SK-N-SH treated with all-trans-retinoic acid at 6 μM for 48 hours (cell line): ENCODE measurements around the gene GIMAP1.
A peak's percentile ranks its signal among the peaks of the same experiment; 100 is the strongest.

Source experiments
- ATAC-seq: fragments of 200-7000 bp; cut with Tn5 transposase; 3 replicates; pipeline ENCODE4 v1.9.1; 2020; ENCODE audit warnings: mild to moderate bottlenecking, moderate library complexity
- BACH2 ChIP-seq: fragments of 250-450 bp; sonication (Bioruptor Pico); IDR thresholded peaks from 2 replicates; pipeline ENCODE4 v1.9.0; 2021; ENCODE audit warnings: mild to moderate bottlenecking, borderline replicate concordance
- CREB5 ChIP-seq: fragments of 250-450 bp; sonication (Bioruptor Pico); IDR thresholded peaks from 2 replicates; pipeline ENCODE4 v1.5.1; 2020; ENCODE audit warnings: low read depth, mild to moderate bottlenecking, moderate library complexity
- CSRNP3 ChIP-seq: fragments of 250-450 bp; sonication (Bioruptor Pico); IDR thresholded peaks from 2 replicates; pipeline ENCODE4 v1.5.1; 2021; ENCODE audit warnings: mild to moderate bottlenecking, moderate library complexity
- ESRRG ChIP-seq: fragments of 250-450 bp; sonication (Bioruptor Pico); IDR thresholded peaks from 2 replicates; pipeline ENCODE4 v1.6.1; 2021; ENCODE audit warnings: mild to moderate bottlenecking
- GLIS3 ChIP-seq: fragments of 250-450 bp; sonication (Bioruptor Pico); IDR thresholded peaks from 2 replicates; pipeline ENCODE4 v1.5.0; 2020; ENCODE audit warnings: mild to moderate bottlenecking, moderate library complexity
- PATZ1 ChIP-seq: fragments of 250-450 bp; sonication (Bioruptor Pico); IDR thresholded peaks from 2 replicates; pipeline ENCODE4 v1.8.0; 2020; ENCODE audit warnings: mild to moderate bottlenecking, moderate library complexity, borderline replicate concordance
- POU6F1 ChIP-seq: fragments of 250-450 bp; sonication (Bioruptor Pico); IDR thresholded peaks from 2 replicates; pipeline ENCODE4 v1.8.0; 2021; ENCODE audit warnings: low read depth, mild to moderate bottlenecking, moderate library complexity, borderline replicate concordance
- PPARA ChIP-seq: fragments of 250-450 bp; sonication (Bioruptor Pico); IDR thresholded peaks from 2 replicates; pipeline ENCODE4 v1.5.0; 2020; ENCODE audit warnings: mild to moderate bottlenecking, borderline replicate concordance
- RARB ChIP-seq: fragments of 250-450 bp; sonication (Bioruptor Pico); IDR thresholded peaks from 2 replicates; pipeline ENCODE4 v1.8.0; 2021; ENCODE audit warnings: mild to moderate bottlenecking, moderate library complexity
- SNAI2 ChIP-seq: fragments of 250-450 bp; sonication (Bioruptor Pico); IDR thresholded peaks from 2 replicates; pipeline ENCODE4 v1.5.0; 2020; ENCODE audit warnings: mild to moderate bottlenecking, moderate library complexity
- TCF4 ChIP-seq: fragments of 250-450 bp; sonication (Bioruptor Pico); IDR thresholded peaks from 2 replicates; pipeline ENCODE4 v1.8.0; 2021; ENCODE audit warnings: mild to moderate bottlenecking, moderate library complexity, borderline replicate concordance
- TOX ChIP-seq: fragments of 250-450 bp; sonication (Bioruptor Pico); IDR thresholded peaks from 2 replicates; pipeline ENCODE4 v1.8.0; 2021; ENCODE audit warnings: mild to moderate bottlenecking, moderate library complexity, borderline replicate concordance
- TSHZ2 ChIP-seq: fragments of 250-450 bp; sonication (Bioruptor Pico); IDR thresholded peaks from 2 replicates; pipeline ENCODE4 v1.5.0; 2020; ENCODE audit warnings: mild to moderate bottlenecking, moderate library complexity
- ZC3H10 ChIP-seq: fragments of 250-450 bp; sonication (Bioruptor Pico); IDR thresholded peaks from 2 replicates; pipeline ENCODE4 v1.5.1; 2021; ENCODE audit warnings: mild to moderate bottlenecking, moderate library complexity
- ZFP3 ChIP-seq: fragments of 250-450 bp; sonication (Bioruptor Pico); IDR thresholded peaks from 2 replicates; pipeline ENCODE4 v1.5.0; 2020; ENCODE audit warnings: mild to moderate bottlenecking, moderate library complexity
- ZFP30 ChIP-seq: fragments of 450-650 bp; formaldehyde crosslinking; IDR thresholded peaks from 2 replicates; pipeline ENCODE4 v1.5.0; 2022; ENCODE audit warnings: mild to moderate bottlenecking, moderate library complexity
- ZNF70 ChIP-seq: fragments of 450-650 bp; formaldehyde crosslinking; IDR thresholded peaks from 2 replicates; pipeline ENCODE4 v1.5.0; 2020; ENCODE audit warnings: mild to moderate bottlenecking, moderate library complexity
- ZNF8 ChIP-seq: fragments of 450-650 bp; formaldehyde crosslinking; IDR thresholded peaks from 2 replicates; pipeline ENCODE4 v1.5.0; 2020; ENCODE audit warnings: mild to moderate bottlenecking, moderate library complexity

The GIMAP1 gene

GRCh38 chr7:150728011-150728410, 11.6 kb downstream of the GIMAP1 start (continued):
- TF ChIP-seq TSHZ2 (CRISPR knock-in tag) (no peak), TOX (CRISPR knock-in tag) (no peak)

GRCh38 chr7:150728609-150729008, 12.2 kb downstream of the GIMAP1 start:
- ATAC-seq, result no peak

GRCh38 chr7:150731916-150732315, 15.5 kb downstream of the GIMAP1 start:
- TF ChIP-seq ZNF8 (no peak), CSRNP3 (CRISPR knock-in tag) (no peak), PPARA (CRISPR knock-in tag) (no peak), CREB5 (CRISPR knock-in tag) (no peak), ZC3H10 (CRISPR knock-in tag) (no peak), POU6F1 (no peak), SNAI2 (CRISPR knock-in tag) (no peak), ESRRG (CRISPR knock-in tag) (no peak), TCF4 (CRISPR knock-in tag) (no peak), PATZ1 (CRISPR knock-in tag) (no peak), ZFP3 (no peak), ZNF70 (CRISPR knock-in tag) (no peak), GLIS3 (CRISPR knock-in tag) (no peak)

More at GRCh38 chr7:150728609-150729008, 12.2 kb downstream of the GIMAP1 start:
- TF ChIP-seq BACH2 (CRISPR knock-in tag), result no peak
- TF ChIP-seq ZFP30 (CRISPR knock-in tag), result peak; percentile 50

GRCh38 chr7:150732786-150733481, 16.5 kb downstream of the GIMAP1 start:
- ATAC-seq, result no peak
- no peak for TF ChIP-seq BACH2 (CRISPR knock-in tag)
- TF ChIP-seq RARB (CRISPR knock-in tag), result no peak

More at GRCh38 chr7:150731916-150732315, 15.5 kb downstream of the GIMAP1 start:
- no peak for ATAC-seq
